Liver (tissue), 9 donors: ENCODE measurements around the gene SLC6A18. TPM values are rescaled to one million over a fixed set of nuclear protein-coding genes. Genes with fewer than 3 reads are reported as not detected.

Experiments
- DNase-seq: peaks from one replicate; pipeline ENCODE4 v3.0.0-alpha.2; 2017; ENCODE audit warnings: low spot score
- H3K27ac ChIP-seq, 2 donors: one replicate each; pipeline ENCODE4 v1.7.0; 2013; ENCODE audit warnings: inconsistent platforms in 2 of 2, low read length in 2 of 2, control low read depth in 1 of 2, low read depth in 1 of 2, mild to moderate bottlenecking in 1 of 2
- H3K27me3 ChIP-seq, 4 donors: one replicate each; pipeline versions ENCODE4 v1.6.1 to v1.7.0; 2013; ENCODE audit warnings: low read length in 3 of 4, inconsistent platforms in 1 of 4, mild to moderate bottlenecking in 1 of 4, moderate library complexity in 1 of 4; ENCODE audit not compliant: control insufficient read depth in 4 of 4, insufficient read depth in 4 of 4
- H3K36me3 ChIP-seq, 4 donors: one replicate each; pipeline versions ENCODE4 v1.6.1 to v1.7.0; 2013; ENCODE audit warnings: low read length in 3 of 4, mild to moderate bottlenecking in 3 of 4, low read depth in 1 of 4, moderate library complexity in 1 of 4; ENCODE audit not compliant: control insufficient read depth in 4 of 4, insufficient read depth in 3 of 4
- H3K4me1 ChIP-seq, 4 donors: one replicate each; pipeline versions ENCODE4 v1.6.1 to v1.7.0; 2013; ENCODE audit warnings: low read length in 3 of 4, mild to moderate bottlenecking in 3 of 4, moderate library complexity in 1 of 4; ENCODE audit not compliant: control insufficient read depth in 4 of 4, insufficient read depth in 4 of 4
- H3K4me3 ChIP-seq, 3 donors: one replicate each; pipeline versions ENCODE4 v1.6.1 to v1.7.0; 2013; ENCODE audit warnings: low read length in 3 of 3, control low read depth in 1 of 3, low read depth in 1 of 3, mild to moderate bottlenecking in 1 of 3
- H3K9ac ChIP-seq, 2 donors: one replicate each; pipeline ENCODE4 v1.7.0; 2013; ENCODE audit warnings: low read length in 2 of 2, mild to moderate bottlenecking in 2 of 2, moderate library complexity in 2 of 2, control low read depth in 1 of 2, low read depth in 1 of 2
- H3K9me3 ChIP-seq, 4 donors: one replicate each; pipeline versions ENCODE4 v1.6.1 to v1.7.0; 2013; ENCODE audit warnings: low read length in 3 of 4; ENCODE audit not compliant: control insufficient read depth in 4 of 4
- EGR1 ChIP-seq, 2 donors: IDR thresholded peaks; 2 replicates each; pipeline ENCODE4 v1.6.1; 2016 to 2018; ENCODE audit warnings: antibody characterized with exemption in 2 of 2, low read depth in 2 of 2
- FOXA1 ChIP-seq: IDR thresholded peaks from 2 replicates; pipeline ENCODE4 v1.6.1; 2016; ENCODE audit warnings: antibody characterized with exemption
- HNF4A ChIP-seq, 2 donors: conservative IDR thresholded peaks; 2 replicates each; pipeline ENCODE4 v1.6.1; 2016; ENCODE audit warnings: antibody characterized with exemption in 2 of 2, mild to moderate bottlenecking in 2 of 2
- HNF4G ChIP-seq: IDR thresholded peaks from 2 replicates; pipeline ENCODE4 v1.6.1; 2016; ENCODE audit warnings: antibody characterized with exemption
- JUND ChIP-seq, 2 donors: IDR thresholded peaks; 2 replicates each; pipeline ENCODE4 v1.6.1; 2016; ENCODE audit warnings: antibody characterized with exemption in 2 of 2
- RAD21 ChIP-seq, 2 donors: IDR thresholded peaks; 2 replicates each; pipeline ENCODE4 v1.6.1; 2016; ENCODE audit warnings: antibody characterized with exemption in 2 of 2, mild to moderate bottlenecking in 2 of 2
- RXRA ChIP-seq, 2 donors: IDR thresholded peaks; 2 replicates each; pipeline ENCODE4 v1.6.1; 2017 to 2018; ENCODE audit warnings: antibody characterized with exemption in 2 of 2, mild to moderate bottlenecking in 1 of 2
- SP1 ChIP-seq: IDR thresholded peaks from 2 replicates; pipeline ENCODE4 v1.6.1; 2018; ENCODE audit warnings: antibody characterized with exemption, mild to moderate bottlenecking
- TAF1 ChIP-seq: conservative IDR thresholded peaks from 2 replicates; pipeline ENCODE4 v1.6.1; 2016; ENCODE audit warnings: antibody characterized with exemption, mild to moderate bottlenecking
- YY1 ChIP-seq: IDR thresholded peaks from 2 replicates; pipeline ENCODE4 v1.6.1; 2016; ENCODE audit warnings: antibody characterized with exemption, mild to moderate bottlenecking
- WGBS: extraction: QIAGEN DNeasy Blood & Tissue Kit; methylation state at CpG from one replicate; pipeline ENCODE4 v1.1.7; 2013; 5-methylcytosine and 5-hydroxymethylcytosine counted together
- polyA plus RNA-seq, 2 donors: library from polyadenylated mRNA; stranded (reverse) in 1 of 2; unstranded in 1 of 2; fragments of 200-250 nt in 1 of 2; fragments of >200 nt in 1 of 2; fragmentation: Nextera tagmentation in 1 of 2; extraction: Ambion mirVana in 1 of 2; gene quantifications; one replicate each; pipeline versions ENCODE4 v1.2.1 to v1.2.3, GENCODE V29; 2013 to 2015
- total RNA-seq, 2 donors: library from RNA; depleted of rRNA; stranded (reverse); fragments of >200 nt; gene quantifications; one replicate each; pipeline ENCODE4 v1.2.3, GENCODE V29; 2014
- TF ChIP-seq, protein P1 (sequence below): IDR thresholded peaks from 2 replicates; pipeline ENCODE4 v1.6.1; 2016; ENCODE audit warnings: antibody characterized with exemption
- TF ChIP-seq, protein P2 (sequence below): IDR thresholded peaks from 2 replicates; pipeline ENCODE4 v1.6.1; 2016; ENCODE audit warnings: antibody characterized with exemption, mild to moderate bottlenecking
- TF ChIP-seq, protein P3 (sequence below): fragments of 150-350 bp; IDR thresholded peaks from 2 replicates; pipeline ENCODE4 v1.5.1; 2017; ENCODE audit warnings: improper control_type of control experiment, low read depth, low read length; ENCODE audit not compliant: missing input control
- donor health status: healthy.
- donor health status: healthy.
- donor health status: healthy.
- donor health status: healthy.
- donor health status: healthy.

The SLC6A18 gene
- total and polyA plus RNA-seq, 4 donors = not detected

DNA sequence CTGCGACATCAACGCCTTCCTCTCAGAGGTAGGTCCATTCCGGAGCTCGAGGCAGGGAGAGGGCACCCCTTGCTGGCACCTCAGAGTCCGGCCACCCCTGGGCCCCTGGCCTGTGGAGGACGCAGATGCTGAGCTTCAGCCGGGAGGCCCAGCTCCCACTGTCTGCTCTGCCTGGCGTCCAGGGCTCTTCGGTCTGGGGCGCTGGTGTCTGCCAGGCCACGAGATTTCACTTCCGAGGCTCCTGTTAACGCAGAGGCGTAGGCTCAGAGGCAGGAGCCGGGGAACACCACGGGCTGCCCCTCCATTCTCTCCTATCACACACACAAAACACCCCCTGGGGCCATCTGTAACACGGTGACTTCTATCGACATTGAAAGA is 8.3 kb upstream of the SLC6A18 start:
- H3K4me1 ChIP-seq = no peaks in the 10 kb centered on the region
- no peak overlapping the region for H3K4me3 ChIP-seq
- peaks cover 0 to 2% (median 0%) of the 10 kb centered on the region in 4 donors for H3K9me3 ChIP-seq
- TF ChIP-seq, protein P1, sequence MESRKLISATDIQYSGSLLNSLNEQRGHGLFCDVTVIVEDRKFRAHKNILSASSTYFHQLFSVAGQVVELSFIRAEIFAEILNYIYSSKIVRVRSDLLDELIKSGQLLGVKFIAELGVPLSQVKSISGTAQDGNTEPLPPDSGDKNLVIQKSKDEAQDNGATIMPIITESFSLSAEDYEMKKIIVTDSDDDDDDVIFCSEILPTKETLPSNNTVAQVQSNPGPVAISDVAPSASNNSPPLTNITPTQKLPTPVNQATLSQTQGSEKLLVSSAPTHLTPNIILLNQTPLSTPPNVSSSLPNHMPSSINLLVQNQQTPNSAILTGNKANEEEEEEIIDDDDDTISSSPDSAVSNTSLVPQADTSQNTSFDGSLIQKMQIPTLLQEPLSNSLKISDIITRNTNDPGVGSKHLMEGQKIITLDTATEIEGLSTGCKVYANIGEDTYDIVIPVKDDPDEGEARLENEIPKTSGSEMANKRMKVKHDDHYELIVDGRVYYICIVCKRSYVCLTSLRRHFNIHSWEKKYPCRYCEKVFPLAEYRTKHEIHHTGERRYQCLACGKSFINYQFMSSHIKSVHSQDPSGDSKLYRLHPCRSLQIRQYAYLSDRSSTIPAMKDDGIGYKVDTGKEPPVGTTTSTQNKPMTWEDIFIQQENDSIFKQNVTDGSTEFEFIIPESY = no peak
- no peak for TF ChIP-seq HNF4G
- no peak for TF ChIP-seq HNF4A (conservative IDR thresholded peaks at IDR 0.05)
- TF ChIP-seq, protein P2, sequence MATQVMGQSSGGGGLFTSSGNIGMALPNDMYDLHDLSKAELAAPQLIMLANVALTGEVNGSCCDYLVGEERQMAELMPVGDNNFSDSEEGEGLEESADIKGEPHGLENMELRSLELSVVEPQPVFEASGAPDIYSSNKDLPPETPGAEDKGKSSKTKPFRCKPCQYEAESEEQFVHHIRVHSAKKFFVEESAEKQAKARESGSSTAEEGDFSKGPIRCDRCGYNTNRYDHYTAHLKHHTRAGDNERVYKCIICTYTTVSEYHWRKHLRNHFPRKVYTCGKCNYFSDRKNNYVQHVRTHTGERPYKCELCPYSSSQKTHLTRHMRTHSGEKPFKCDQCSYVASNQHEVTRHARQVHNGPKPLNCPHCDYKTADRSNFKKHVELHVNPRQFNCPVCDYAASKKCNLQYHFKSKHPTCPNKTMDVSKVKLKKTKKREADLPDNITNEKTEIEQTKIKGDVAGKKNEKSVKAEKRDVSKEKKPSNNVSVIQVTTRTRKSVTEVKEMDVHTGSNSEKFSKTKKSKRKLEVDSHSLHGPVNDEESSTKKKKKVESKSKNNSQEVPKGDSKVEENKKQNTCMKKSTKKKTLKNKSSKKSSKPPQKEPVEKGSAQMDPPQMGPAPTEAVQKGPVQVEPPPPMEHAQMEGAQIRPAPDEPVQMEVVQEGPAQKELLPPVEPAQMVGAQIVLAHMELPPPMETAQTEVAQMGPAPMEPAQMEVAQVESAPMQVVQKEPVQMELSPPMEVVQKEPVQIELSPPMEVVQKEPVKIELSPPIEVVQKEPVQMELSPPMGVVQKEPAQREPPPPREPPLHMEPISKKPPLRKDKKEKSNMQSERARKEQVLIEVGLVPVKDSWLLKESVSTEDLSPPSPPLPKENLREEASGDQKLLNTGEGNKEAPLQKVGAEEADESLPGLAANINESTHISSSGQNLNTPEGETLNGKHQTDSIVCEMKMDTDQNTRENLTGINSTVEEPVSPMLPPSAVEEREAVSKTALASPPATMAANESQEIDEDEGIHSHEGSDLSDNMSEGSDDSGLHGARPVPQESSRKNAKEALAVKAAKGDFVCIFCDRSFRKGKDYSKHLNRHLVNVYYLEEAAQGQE = no peak
- TF ChIP-seq YY1 = no peak
- TF ChIP-seq JUND (IDR thresholded peaks at IDR 0.05) = no peak
- TF ChIP-seq TAF1 = no peak
- 89% methylated on average over 18 of the region's 18 CpGs for WGBS
- no peak overlapping the region for H3K9ac ChIP-seq
- no peak overlapping the region for H3K27ac ChIP-seq
- H3K36me3 ChIP-seq = no peaks in the 10 kb centered on the region
- no peaks in the 10 kb centered on the region for H3K27me3 ChIP-seq
- DNase-seq = no peak

DNA sequence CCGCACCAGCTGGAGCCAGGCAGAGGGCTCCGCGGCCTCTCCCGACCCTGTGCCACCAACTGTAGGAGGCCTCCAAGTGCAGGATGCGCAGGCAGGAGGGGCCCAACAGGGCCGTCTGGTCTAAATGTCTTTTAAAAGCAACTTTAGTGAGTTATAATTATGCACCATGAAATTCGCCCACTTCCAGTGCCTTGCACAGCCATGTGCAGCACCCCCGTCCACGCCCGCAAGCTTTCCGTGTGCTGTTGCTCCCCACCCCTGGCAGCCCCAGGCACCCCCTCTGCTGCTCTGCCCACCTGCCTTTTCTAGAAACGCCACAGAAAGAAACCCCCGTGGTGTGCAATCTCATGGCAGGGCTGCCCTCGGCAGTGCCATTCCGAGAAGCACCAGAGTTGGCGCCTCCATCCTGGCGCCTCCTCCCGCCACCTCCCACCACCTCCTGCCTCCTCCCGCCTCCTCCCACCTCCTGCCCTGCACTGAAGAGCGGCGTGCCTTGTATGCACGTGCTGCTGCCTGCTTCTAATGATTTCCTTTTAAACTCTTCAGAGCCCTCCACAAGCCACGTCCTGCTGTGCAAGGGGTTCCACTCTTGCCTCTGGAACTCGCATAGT is 7.5 kb upstream of the SLC6A18 start:
- 77% methylated on average over 24 of the region's 24 CpGs for WGBS
- H3K9me3 ChIP-seq = peaks cover 0 to 2% (median 0%) of the 10 kb centered on the region in 4 donors
- H3K4me1 ChIP-seq = no peaks in the 10 kb centered on the region
- H3K36me3 ChIP-seq = no peaks in the 10 kb centered on the region
- no peak overlapping the region for H3K27ac ChIP-seq
- no peaks in the 10 kb centered on the region for H3K27me3 ChIP-seq
- TF ChIP-seq YY1 (no peak), SP1 (no peak), RXRA (IDR thresholded peaks at IDR 0.05) (no peak), FOXA1 (no peak), TAF1 (no peak), JUND (IDR thresholded peaks at IDR 0.05) (no peak), HNF4G (no peak), RAD21 (IDR thresholded peaks at IDR 0.05) (no peak), EGR1 (IDR thresholded peaks at IDR 0.05; ENCODE audit: low read depth in 2 of 2) (no peak)
- TF ChIP-seq, protein P1 = no peak
- TF ChIP-seq, protein P3, sequence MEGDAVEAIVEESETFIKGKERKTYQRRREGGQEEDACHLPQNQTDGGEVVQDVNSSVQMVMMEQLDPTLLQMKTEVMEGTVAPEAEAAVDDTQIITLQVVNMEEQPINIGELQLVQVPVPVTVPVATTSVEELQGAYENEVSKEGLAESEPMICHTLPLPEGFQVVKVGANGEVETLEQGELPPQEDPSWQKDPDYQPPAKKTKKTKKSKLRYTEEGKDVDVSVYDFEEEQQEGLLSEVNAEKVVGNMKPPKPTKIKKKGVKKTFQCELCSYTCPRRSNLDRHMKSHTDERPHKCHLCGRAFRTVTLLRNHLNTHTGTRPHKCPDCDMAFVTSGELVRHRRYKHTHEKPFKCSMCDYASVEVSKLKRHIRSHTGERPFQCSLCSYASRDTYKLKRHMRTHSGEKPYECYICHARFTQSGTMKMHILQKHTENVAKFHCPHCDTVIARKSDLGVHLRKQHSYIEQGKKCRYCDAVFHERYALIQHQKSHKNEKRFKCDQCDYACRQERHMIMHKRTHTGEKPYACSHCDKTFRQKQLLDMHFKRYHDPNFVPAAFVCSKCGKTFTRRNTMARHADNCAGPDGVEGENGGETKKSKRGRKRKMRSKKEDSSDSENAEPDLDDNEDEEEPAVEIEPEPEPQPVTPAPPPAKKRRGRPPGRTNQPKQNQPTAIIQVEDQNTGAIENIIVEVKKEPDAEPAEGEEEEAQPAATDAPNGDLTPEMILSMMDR = no peak
- TF ChIP-seq, protein P2 = no peak
- no peak for DNase-seq
- H3K4me3 ChIP-seq = no peak overlapping the region
- H3K9ac ChIP-seq = no peak overlapping the region
